ENCODE data around the gene ADAMTS9.

DNA sequence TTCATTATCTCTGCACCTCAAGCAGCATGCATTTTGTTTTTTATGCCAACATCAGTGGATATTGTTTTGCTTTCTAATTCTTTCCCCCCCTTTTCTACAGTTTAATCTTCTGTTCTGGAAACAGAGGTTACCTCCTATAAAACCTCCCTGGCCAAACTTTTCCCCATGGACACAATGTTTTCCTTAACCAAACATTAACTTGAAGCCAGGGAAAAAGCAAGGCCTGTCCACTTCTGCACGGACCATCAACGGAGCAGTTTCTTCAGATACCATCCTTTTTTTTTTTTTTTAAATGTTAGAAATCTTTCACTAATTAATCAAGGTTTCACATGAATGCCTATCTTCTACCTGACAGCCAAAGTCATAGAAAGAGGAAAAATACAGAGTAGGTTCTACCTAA, 127.0 kb downstream of the ADAMTS9 start:
- TF ChIP-seq POLR2A (IDR thresholded peaks at IDR 0.05; ENCODE audit: low read depth, low read length) (no peak), SPI1 (IDR thresholded peaks at IDR 0.05; ENCODE audit: low read depth, low read length) (no peak), POLR2AphosphoS5 (IDR thresholded peaks at IDR 0.05; ENCODE audit: low read depth, low read length) (no peak), TAF1 (IDR thresholded peaks at IDR 0.05; ENCODE audit: low read depth, low read length) (no peak)
